HCT116 (cell line): ENCODE results near the gene NRBP1. TPM values are rescaled to one million over a fixed set of nuclear protein-coding genes. Genes with fewer than 3 reads are reported as not detected.

Experiments used
- ATAC-seq: fragments of 200-7000 bp; cut with Tn5 transposase; 2 replicates; pipeline ENCODE4 v1.9.1; 2020; ENCODE audit warnings: mild to moderate bottlenecking, moderate library complexity
- BruUV-seq: library from RNA; stranded (reverse); fragments of 400-500 nt; replicated peaks from 2 replicates; lab custom pipeline; 2021; lab: Mats Ljungman, UMichigan
- CTCF ChIA-PET: fragments of 300-600 bp; sonication (Branson Sonifier 250); formaldehyde crosslinking; loops from one replicate; lab custom pipeline; 2021; ENCODE audit warnings: antibody characterized with exemption; lab: Charles Lee
- POLR2A ChIA-PET: fragments of 300-600, 350-600 bp; sonication (Branson Sonifier 250); formaldehyde crosslinking; loops from one replicate; lab custom pipeline; 2021; ENCODE audit warnings: antibody characterized with exemption; lab: Charles Lee
- RAD21 ChIA-PET, 2 experiments: fragments of 300-600 bp; sonication (Branson Sonifier 250); formaldehyde crosslinking; loops; one replicate each; lab custom pipeline; 2023; ENCODE audit warnings: low total read pairs in 2 of 2; ENCODE audit not compliant: uncharacterized antibody in 2 of 2, unreplicated experiment in 2 of 2, low non-redundant PET in 1 of 2; lab: Charles Lee
- DNase-seq: peaks from one replicate; pipeline ENCODE4 v3.0.0-alpha.2; 2010; ENCODE audit warnings: low read depth, low spot score
- H2AFZ ChIP-seq: fragments of 200-600 bp; shearing (Covaris generic), sonication (generic); 2 replicates; pipeline ENCODE4 v1.6.1; 2017; ENCODE audit warnings: low read depth, mixed run types, mixed read lengths, antibody characterized with exemption, low read length; ENCODE audit not compliant: poor library complexity, severe bottlenecking
- H3K27ac ChIP-seq: 2 replicates; pipeline ENCODE4 v1.5.1; 2012; ENCODE audit warnings: low read depth, low read length
- H3K27me3 ChIP-seq: fragments of 200-600 bp; sonication (generic); 2 replicates; pipeline ENCODE4 v1.6.1; 2016; ENCODE audit warnings: mixed run types, low read length, mixed read lengths; ENCODE audit not compliant: insufficient read depth
- H3K36me3 ChIP-seq, 2 experiments: fragments of 200-500 bp in 1 of 2; fragments of 200-600 bp in 1 of 2; sonication (Bioruptor generic) in 1 of 2; sonication (generic) in 1 of 2; 2 replicates each; pipeline versions ENCODE4 v1.5.1 to v1.6.1; 2014 to 2016; ENCODE audit warnings: low read length in 2 of 2, inconsistent platforms in 1 of 2, mixed read lengths in 1 of 2, mixed run types in 1 of 2; ENCODE audit not compliant: insufficient read depth in 2 of 2, control insufficient read depth in 1 of 2
- H3K4me1 ChIP-seq, 2 experiments: fragments of 200-600 bp in 1 of 2; sonication (generic) in 1 of 2; 2 replicates each; pipeline versions ENCODE4 v1.5.1 to v1.6.1; 2012 to 2017; ENCODE audit warnings: low read length in 2 of 2, inconsistent platforms in 1 of 2, mild to moderate bottlenecking in 1 of 2, mixed read lengths in 1 of 2, mixed run types in 1 of 2, moderate library complexity in 1 of 2; ENCODE audit not compliant: insufficient read depth in 2 of 2, control insufficient read depth in 1 of 2
- H3K4me2 ChIP-seq: fragments of 200-600 bp; sonication (generic); 2 replicates; pipeline ENCODE4 v1.6.1; 2017; ENCODE audit warnings: mixed run types, low read length, mixed read lengths
- H3K4me3 ChIP-seq, 2 experiments: fragments of 200-600 bp in 1 of 2; sonication (generic) in 1 of 2; replicated peaks in 1 of 2; 2 replicates each; pipeline ENCODE4 v1.5.1; 2011 to 2016; ENCODE audit warnings: low read length in 2 of 2, control low read depth in 1 of 2, low read depth in 1 of 2, mild to moderate bottlenecking in 1 of 2, mixed read lengths in 1 of 2, mixed run types in 1 of 2
- H3K79me2 ChIP-seq: fragments of 200-600 bp; sonication (generic); 2 replicates; pipeline ENCODE4 v1.6.1; 2017; ENCODE audit warnings: mild to moderate bottlenecking, mixed run types, low read length, moderate library complexity, mixed read lengths; ENCODE audit not compliant: insufficient read depth
- H3K9ac ChIP-seq: fragments of 200-600 bp; sonication (generic); 2 replicates; pipeline ENCODE4 v1.6.1; 2016; ENCODE audit warnings: low read length, mixed read lengths
- H3K9me2 ChIP-seq: fragments of 200-600 bp; sonication (generic), shearing (Covaris generic); 2 replicates; pipeline ENCODE4 v1.6.1; 2017; ENCODE audit warnings: mixed run types, mild to moderate bottlenecking, moderate library complexity; ENCODE audit not compliant: insufficient read depth
- H3K9me3 ChIP-seq, 2 experiments: fragments of 200-500 bp in 1 of 2; fragments of 200-600 bp in 1 of 2; sonication (Bioruptor generic) in 1 of 2; sonication (generic) in 1 of 2; 2 replicates each; pipeline ENCODE4 v1.6.1; 2014 to 2017; ENCODE audit warnings: low read length in 2 of 2, mixed read lengths in 2 of 2, inconsistent platforms in 1 of 2, low read depth in 1 of 2, mild to moderate bottlenecking in 1 of 2, mixed run types in 1 of 2, moderate library complexity in 1 of 2; ENCODE audit not compliant: control insufficient read depth in 1 of 2, insufficient read depth in 1 of 2
- H4K20me1 ChIP-seq: fragments of 200-600 bp; sonication (generic), shearing (Covaris generic); 2 replicates; pipeline ENCODE4 v1.6.1; 2017; ENCODE audit warnings: mixed run types, mild to moderate bottlenecking, moderate library complexity; ENCODE audit not compliant: insufficient read depth
- CBX3 ChIP-seq: IDR thresholded peaks from 2 replicates; pipeline ENCODE4 v1.6.1; 2012; ENCODE audit warnings: low read depth
- CEBPB ChIP-seq: IDR thresholded peaks from 2 replicates; pipeline ENCODE4 v1.6.1; 2012; ENCODE audit warnings: low read depth
- EGR1 ChIP-seq: IDR thresholded peaks from 2 replicates; pipeline ENCODE4 v1.6.1; 2012; ENCODE audit warnings: low read depth
- ELF1 ChIP-seq: IDR thresholded peaks from 2 replicates; pipeline ENCODE4 v1.6.1; 2012; ENCODE audit warnings: low read depth, borderline replicate concordance
- EZH2 ChIP-seq: fragments of 200-600 bp; sonication (generic); IDR thresholded peaks from 2 replicates; pipeline ENCODE4 v1.6.1; 2017; ENCODE audit warnings: antibody characterized with exemption, mixed run types
- FOSL1 ChIP-seq: IDR thresholded peaks from 2 replicates; pipeline ENCODE4 v1.6.1; 2012; ENCODE audit warnings: low read depth
- JUND ChIP-seq: IDR thresholded peaks from 2 replicates; pipeline ENCODE4 v1.6.1; 2012
- MAX ChIP-seq: IDR thresholded peaks from 2 replicates; pipeline ENCODE4 v1.6.1; 2012
- POLR2A ChIP-seq: IDR thresholded peaks from 2 replicates; pipeline ENCODE4 v1.7.0; 2011; ENCODE audit warnings: borderline replicate concordance; ENCODE audit not compliant: insufficient read depth, insufficient read length; ENCODE audit errors: extremely low read depth
- SRF ChIP-seq: IDR thresholded peaks from 2 replicates; pipeline ENCODE4 v1.6.1; 2012; ENCODE audit warnings: low read depth
- TCF7L2 ChIP-seq: IDR thresholded peaks from 2 replicates; pipeline ENCODE4 v1.7.0; 2011; ENCODE audit warnings: borderline replicate concordance, inconsistent platforms; ENCODE audit not compliant: insufficient read depth, insufficient read length; ENCODE audit errors: extremely low read depth
- intact Hi-C: fragments of 100-400 bp; cut with micrococcal nuclease; formaldehyde crosslinking; loops from 2 replicates; pipeline ENCODE4 v1.10.0; 2022
- total RNA-seq: library from RNA; stranded (reverse); gene quantifications from one replicate; pipeline ENCODE4 v1.2.1, GENCODE V29; 2021; ENCODE audit not compliant: unreplicated experiment
- TF ChIP-seq, protein P1 (sequence below): IDR thresholded peaks from 2 replicates; pipeline ENCODE4 v1.6.1; 2012
- TF ChIP-seq, protein P2 (sequence below): IDR thresholded peaks from 2 replicates; pipeline ENCODE4 v1.6.1; 2011; ENCODE audit warnings: mild to moderate bottlenecking, low read length, moderate library complexity; ENCODE audit not compliant: insufficient replicate concordance; ENCODE audit errors: extremely low read depth

Gene NRBP1
- total RNA-seq, 1 experiment from 2014 or later: 79.1 TPM

- BruUV-seq: no TSS peak
- Histone ChIP-seq H3K9me3 (no peaks in the 10 kb centered on the region), H3K27ac (no peak overlapping the region), H3K9me2 (no peaks in the 10 kb centered on the region), H3K9ac (no peak overlapping the region), H4K20me1 (no peaks in the 10 kb centered on the region), H3K79me2 (peaks cover 9% of the 10 kb centered on the region; the same call in 1 of the 2 replicates), H3K4me3 (no peak overlapping the region), H3K4me2 (no peak overlapping the region), H3K4me1 (peaks cover 2 to 29% of the 10 kb centered on the region in 2 experiments; a peak in 2 of 4 replicates), H2AFZ (no peak overlapping the region), H3K27me3 (no peaks in the 10 kb centered on the region), H3K36me3 (peaks cover 11 to 21% of the 10 kb centered on the region in 2 experiments; a peak in 3 of 4 replicates)
- no peak for DNase-seq
- no peak for ATAC-seq
- RAD21 ChIA-PET: no interaction called here
- POLR2A ChIA-PET: no interaction called here
- TF ChIP-seq SRF (no peak), CEBPB (no peak), EZH2 (no peak), FOSL1 (no peak), POLR2A (no peak), EGR1 (no peak)
- intact Hi-C loops: loop anchor here (10.0 kb wide), 1 partner anchor 180 kb away; the partner anchor contains the start of genes CCDC121 and GPN1
- CTCF ChIA-PET: no interaction called here
Observed at GRCh38 chr2:27445155-27445554, 16.7 kb downstream of the NRBP1 start.

DNA sequence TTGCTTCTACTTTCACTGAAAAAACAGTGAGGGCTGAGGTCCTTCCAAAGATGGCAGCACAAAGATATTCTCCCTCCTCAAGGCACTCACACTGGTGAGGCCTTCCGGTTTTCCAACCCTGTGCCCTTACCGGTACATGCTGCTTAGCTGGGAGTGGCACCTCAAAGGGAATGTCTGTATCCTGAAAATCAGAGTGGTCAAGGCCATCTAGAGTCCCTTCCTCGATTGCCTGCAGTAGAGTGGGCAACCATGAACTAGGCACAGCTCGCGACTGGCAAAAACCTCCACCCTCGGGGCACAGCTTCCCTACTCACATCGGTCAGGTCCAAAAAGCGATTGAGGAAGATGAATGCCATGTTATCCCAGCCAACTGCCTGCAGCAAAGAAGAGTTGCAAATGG is 17.2 kb downstream of the NRBP1 start:
- Histone ChIP-seq H3K9ac (no peak overlapping the region), H3K79me2 (peaks cover 9% of the 10 kb centered on the region; the same call in 1 of the 2 replicates), H3K27me3 (no peaks in the 10 kb centered on the region), H2AFZ (no peak overlapping the region), H3K36me3 (peaks cover 11 to 16% of the 10 kb centered on the region in 2 experiments; a peak in 3 of 4 replicates), H3K9me2 (no peaks in the 10 kb centered on the region), H4K20me1 (no peaks in the 10 kb centered on the region), H3K4me3 (no peak overlapping the region), H3K4me2 (peak overlapping the region; percentile 32; the same call in 1 of the 2 replicates), H3K4me1 (peaks cover 2 to 29% of the 10 kb centered on the region in 2 experiments; a peak in 2 of 4 replicates), H3K9me3 (no peaks in the 10 kb centered on the region), H3K27ac (no peak overlapping the region)
- no TSS peak for BruUV-seq
- DNase-seq (no peak), ATAC-seq (no peak)
- ChIA-PET POLR2A (interaction anchor here (0.9 kb wide), 1 partner anchor 15 kb away, joined by 3 read pairs; no protein-coding TSS in a partner anchor), RAD21 (no interaction called here), CTCF (interaction anchor here (0.8 kb wide), 1 partner anchor 15 kb away, joined by 3 read pairs; no protein-coding TSS in a partner anchor)
- TF ChIP-seq, protein P1, sequence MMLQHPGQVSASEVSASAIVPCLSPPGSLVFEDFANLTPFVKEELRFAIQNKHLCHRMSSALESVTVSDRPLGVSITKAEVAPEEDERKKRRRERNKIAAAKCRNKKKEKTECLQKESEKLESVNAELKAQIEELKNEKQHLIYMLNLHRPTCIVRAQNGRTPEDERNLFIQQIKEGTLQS: no peak
- TF ChIP-seq CBX3 (no peak), TCF7L2 (no peak), SRF (no peak), MAX (no peak), JUND (no peak), ELF1 (no peak), EZH2 (no peak)
- TF ChIP-seq, protein P2, sequence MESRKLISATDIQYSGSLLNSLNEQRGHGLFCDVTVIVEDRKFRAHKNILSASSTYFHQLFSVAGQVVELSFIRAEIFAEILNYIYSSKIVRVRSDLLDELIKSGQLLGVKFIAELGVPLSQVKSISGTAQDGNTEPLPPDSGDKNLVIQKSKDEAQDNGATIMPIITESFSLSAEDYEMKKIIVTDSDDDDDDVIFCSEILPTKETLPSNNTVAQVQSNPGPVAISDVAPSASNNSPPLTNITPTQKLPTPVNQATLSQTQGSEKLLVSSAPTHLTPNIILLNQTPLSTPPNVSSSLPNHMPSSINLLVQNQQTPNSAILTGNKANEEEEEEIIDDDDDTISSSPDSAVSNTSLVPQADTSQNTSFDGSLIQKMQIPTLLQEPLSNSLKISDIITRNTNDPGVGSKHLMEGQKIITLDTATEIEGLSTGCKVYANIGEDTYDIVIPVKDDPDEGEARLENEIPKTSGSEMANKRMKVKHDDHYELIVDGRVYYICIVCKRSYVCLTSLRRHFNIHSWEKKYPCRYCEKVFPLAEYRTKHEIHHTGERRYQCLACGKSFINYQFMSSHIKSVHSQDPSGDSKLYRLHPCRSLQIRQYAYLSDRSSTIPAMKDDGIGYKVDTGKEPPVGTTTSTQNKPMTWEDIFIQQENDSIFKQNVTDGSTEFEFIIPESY: no peak
- intact Hi-C loops: loop anchor here (10.0 kb wide), 1 partner anchor 179 kb away; the partner anchor contains the start of genes CCDC121 and GPN1
